Loucy (cell line): Measurements from ENCODE around the gene ZSCAN5A.
"Not testable (repeated sequence)": the region's sequence is repeated elsewhere in the genome, so short reads cannot be mapped to it uniquely, and the experiment has no call there.

Source experiments
- CTCF ChIP-seq: fragments of 200-600 bp; sonication (generic); conservative IDR thresholded peaks from 2 replicates; pipeline ENCODE4 v1.5.1; 2014; ENCODE audit warnings: mild to moderate bottlenecking, antibody characterized with exemption, low read length
- EZH2phosphoT487 ChIP-seq: fragments of 200-600 bp; IDR thresholded peaks from 2 replicates; pipeline ENCODE4 v1.6.1; 2018; ENCODE audit warnings: antibody characterized with exemption, mild to moderate bottlenecking, moderate library complexity, borderline replicate concordance

GRCh38 chr19:56210036-56210435 lies 104.6 kb downstream of the ZSCAN5A start:
- not testable (repeated sequence) for TF ChIP-seq CTCF, EZH2phosphoT487
